ENCODE data around the gene C1QTNF6.

Gene C1QTNF6

DNA sequence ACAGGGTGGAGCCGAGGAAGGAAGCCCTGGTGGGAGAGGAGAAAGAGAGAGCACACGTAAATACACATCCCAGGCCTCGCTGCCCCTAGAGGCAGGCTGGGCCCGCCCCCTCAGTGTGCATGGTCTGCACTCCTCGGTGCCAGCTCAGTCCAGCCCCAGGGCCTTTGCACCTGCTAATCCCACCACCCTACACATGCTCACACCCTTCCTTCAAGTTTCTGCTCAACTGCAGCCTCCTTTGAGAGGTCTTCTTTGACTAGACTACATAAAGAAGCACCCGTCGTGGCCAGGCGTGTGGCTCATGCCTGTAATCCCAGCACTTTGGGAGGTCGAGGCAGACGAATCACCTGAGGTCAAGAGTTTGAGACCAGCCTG lies 43.9 kb downstream of the C1QTNF6 start:
- TF ChIP-seq CTCF (conservative IDR thresholded peaks at IDR 0.05; ENCODE audit: low read depth, low read length) = no peak
- H3K4me3 ChIP-seq (ENCODE audit: low read depth, low read length) = no peak overlapping the region
- DNase-seq (ENCODE audit: low read depth) = no peak

DNA sequence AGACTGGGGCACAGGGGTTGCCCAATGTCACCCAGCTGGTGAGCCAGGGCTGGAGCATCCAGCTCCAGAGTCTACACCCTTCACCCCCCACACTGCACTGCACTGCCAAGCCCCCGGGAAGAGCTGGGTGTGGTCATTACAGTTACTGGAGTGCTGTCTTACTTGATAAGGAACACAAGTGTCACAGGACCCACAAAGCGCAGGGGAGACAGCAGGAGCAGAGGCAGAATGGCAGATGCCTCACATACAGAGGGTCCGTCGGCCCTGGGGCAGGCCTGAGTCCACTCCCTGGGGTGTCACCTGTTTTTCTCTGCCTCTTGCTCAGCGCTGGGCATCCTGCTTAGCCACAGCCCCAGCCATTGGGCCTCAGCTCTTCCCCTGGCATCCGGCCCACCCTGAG lies 46.1 kb downstream of the C1QTNF6 start:
- no peak for DNase-seq (ENCODE audit: low read depth)
- H3K4me3 ChIP-seq (ENCODE audit: low read depth, low read length) = no peak overlapping the region
- no peak for TF ChIP-seq CTCF (conservative IDR thresholded peaks at IDR 0.05; ENCODE audit: low read depth, low read length)

DNA sequence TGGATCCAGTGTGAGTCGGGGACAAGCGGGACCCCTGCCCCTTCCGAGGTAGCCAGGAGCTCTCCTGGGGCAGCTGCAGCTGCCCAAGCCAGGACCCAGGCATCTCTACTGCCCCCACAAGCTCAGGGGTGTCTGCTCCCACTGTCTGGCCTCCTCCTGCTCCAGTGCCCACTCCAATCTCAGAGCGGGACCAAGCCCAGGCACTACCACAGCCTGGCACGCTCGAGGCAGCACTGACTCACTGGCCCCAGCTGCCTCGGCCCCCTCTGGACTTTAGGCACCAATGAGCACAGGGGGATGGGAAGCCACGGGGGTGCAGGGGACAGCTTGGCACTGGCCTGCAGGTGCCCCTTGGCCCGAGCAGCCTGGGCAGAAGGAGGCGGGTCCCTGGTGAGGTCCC lies 46.6 kb downstream of the C1QTNF6 start:
- no peak overlapping the region for H3K4me3 ChIP-seq (ENCODE audit: low read depth, low read length)
- no peak for TF ChIP-seq CTCF (conservative IDR thresholded peaks at IDR 0.05; ENCODE audit: low read depth, low read length)

DNA sequence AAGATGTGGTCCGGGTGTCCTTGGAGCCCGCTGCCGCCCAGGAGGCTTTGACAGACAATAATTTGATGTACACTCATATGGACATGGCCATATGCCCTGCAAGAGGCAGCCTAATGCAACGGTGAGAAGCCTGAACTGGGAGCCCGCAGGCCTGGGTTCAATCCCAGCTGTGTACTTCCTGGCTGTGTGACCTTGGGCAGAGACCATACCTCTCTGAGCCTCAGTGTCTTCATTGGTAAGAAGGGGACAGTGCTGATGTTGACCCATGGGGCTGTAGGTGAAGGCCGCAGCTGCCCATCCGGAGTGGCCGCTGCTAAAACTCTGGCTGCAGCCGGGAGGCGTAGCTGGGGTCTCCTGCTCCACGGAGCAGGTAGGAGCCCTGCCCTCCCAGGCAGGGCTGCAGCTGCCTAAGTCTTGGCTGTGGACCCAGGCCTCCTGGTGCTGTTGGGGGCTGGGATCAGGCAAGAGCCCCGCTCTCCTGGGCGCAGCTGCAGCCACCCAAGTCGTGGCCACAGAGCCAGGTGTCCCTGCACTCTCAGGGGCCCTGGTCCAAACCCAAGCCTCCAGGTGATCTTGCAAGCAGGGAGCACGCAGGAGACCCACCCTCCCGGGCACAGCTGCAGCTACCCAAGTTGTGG lies 47.2 kb downstream of the C1QTNF6 start:
- H3K4me3 ChIP-seq (ENCODE audit: low read depth, low read length) = no peak overlapping the region
- DNase-seq (ENCODE audit: low read depth) = no peak
- no peak for TF ChIP-seq CTCF (conservative IDR thresholded peaks at IDR 0.05; ENCODE audit: low read depth, low read length)

More for the DNA sequence above, 46.6 kb downstream of the C1QTNF6 start:
- DNase-seq (ENCODE audit: low read depth) = no peak

- TF ChIP-seq CTCF (conservative IDR thresholded peaks at IDR 0.05; ENCODE audit: low read depth, low read length) = no peak
- no peak overlapping the region for H3K4me3 ChIP-seq (ENCODE audit: low read depth, low read length)
- DNase-seq (ENCODE audit: low read depth) = no peak
Measured at GRCh38 chr22:37139762-37140161, 48.3 kb downstream of the C1QTNF6 start.

- no peak overlapping the region for H3K4me3 ChIP-seq (ENCODE audit: low read depth, low read length)
- no peak for TF ChIP-seq CTCF (conservative IDR thresholded peaks at IDR 0.05; ENCODE audit: low read depth, low read length)
- no peak for DNase-seq (ENCODE audit: low read depth)
Measured at GRCh38 chr22:37138849-37139561, 49.0 kb downstream of the C1QTNF6 start.

Measured in choroid plexus epithelial cell (primary cell).